22Rv1 (cell line): ENCODE measurements around the gene SLC30A5.
A peak's percentile ranks its signal among the peaks of the same experiment; 100 is the strongest.

ENCODE experiments used
- CTCF ChIP-seq: fragments of 450-650 bp; IDR thresholded peaks from 2 replicates; pipeline ENCODE4 v1.5.1; 2017; ENCODE audit warnings: mild to moderate bottlenecking
- ZFX ChIP-seq: fragments of 450-650 bp; IDR thresholded peaks from 2 replicates; pipeline ENCODE4 v1.6.1; 2017; ENCODE audit warnings: antibody characterized with exemption, borderline replicate concordance

- peak; percentile 95 for TF ChIP-seq CTCF
- TF ChIP-seq ZFX = 0 out of 2 replicates have a peak, but pooled peaks have one; percentile 78
Observed at GRCh38 chr5:69093771-69094482, at the start of gene SLC30A5.
